GM12872 (cell line): ENCODE data around the gene SCNN1G.

ENCODE experiments used
- TF ChIP-seq, protein P1 (sequence below): IDR thresholded peaks from 3 replicates; pipeline ENCODE4 v1.5.1; 2011; ENCODE audit warnings: low read depth, mild to moderate bottlenecking, low read length, moderate library complexity; ENCODE audit not compliant: insufficient read depth

SCNN1G gene

GRCh38 chr16:23141500-23141899, 41.0 kb upstream of the SCNN1G start:
- TF ChIP-seq, protein P1, sequence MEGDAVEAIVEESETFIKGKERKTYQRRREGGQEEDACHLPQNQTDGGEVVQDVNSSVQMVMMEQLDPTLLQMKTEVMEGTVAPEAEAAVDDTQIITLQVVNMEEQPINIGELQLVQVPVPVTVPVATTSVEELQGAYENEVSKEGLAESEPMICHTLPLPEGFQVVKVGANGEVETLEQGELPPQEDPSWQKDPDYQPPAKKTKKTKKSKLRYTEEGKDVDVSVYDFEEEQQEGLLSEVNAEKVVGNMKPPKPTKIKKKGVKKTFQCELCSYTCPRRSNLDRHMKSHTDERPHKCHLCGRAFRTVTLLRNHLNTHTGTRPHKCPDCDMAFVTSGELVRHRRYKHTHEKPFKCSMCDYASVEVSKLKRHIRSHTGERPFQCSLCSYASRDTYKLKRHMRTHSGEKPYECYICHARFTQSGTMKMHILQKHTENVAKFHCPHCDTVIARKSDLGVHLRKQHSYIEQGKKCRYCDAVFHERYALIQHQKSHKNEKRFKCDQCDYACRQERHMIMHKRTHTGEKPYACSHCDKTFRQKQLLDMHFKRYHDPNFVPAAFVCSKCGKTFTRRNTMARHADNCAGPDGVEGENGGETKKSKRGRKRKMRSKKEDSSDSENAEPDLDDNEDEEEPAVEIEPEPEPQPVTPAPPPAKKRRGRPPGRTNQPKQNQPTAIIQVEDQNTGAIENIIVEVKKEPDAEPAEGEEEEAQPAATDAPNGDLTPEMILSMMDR = no peak

GRCh38 chr16:23141959-23142740, 40.4 kb upstream of the SCNN1G start:
- TF ChIP-seq, protein P1 = no peak

GRCh38 chr16:23143391-23143790, 39.2 kb upstream of the SCNN1G start:
- TF ChIP-seq, protein P1 = no peak

DNA sequence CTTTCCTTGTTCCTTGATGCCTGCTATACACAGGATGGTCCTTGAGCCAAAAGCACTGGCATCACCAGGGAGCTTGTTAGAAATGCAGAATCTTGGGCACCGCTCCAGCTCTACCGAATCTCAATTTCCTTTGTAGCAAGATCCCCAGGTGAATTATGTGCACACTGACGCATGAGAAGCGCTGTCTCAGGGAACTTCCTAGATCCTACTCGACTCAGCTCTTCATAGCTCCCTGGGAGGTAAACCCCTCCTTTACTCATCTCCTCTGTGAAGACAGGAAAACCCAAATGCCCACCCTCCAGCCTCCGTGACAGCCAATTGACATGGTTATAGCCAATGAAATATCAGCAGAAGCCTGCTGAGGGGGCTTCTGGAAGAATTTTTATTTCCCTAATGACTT, 37.4 kb upstream of the SCNN1G start:
- TF ChIP-seq, protein P1 = no peak

- TF ChIP-seq, protein P1 = no peak
Observed at GRCh38 chr16:23145608-23146007, 36.9 kb upstream of the SCNN1G start.

DNA sequence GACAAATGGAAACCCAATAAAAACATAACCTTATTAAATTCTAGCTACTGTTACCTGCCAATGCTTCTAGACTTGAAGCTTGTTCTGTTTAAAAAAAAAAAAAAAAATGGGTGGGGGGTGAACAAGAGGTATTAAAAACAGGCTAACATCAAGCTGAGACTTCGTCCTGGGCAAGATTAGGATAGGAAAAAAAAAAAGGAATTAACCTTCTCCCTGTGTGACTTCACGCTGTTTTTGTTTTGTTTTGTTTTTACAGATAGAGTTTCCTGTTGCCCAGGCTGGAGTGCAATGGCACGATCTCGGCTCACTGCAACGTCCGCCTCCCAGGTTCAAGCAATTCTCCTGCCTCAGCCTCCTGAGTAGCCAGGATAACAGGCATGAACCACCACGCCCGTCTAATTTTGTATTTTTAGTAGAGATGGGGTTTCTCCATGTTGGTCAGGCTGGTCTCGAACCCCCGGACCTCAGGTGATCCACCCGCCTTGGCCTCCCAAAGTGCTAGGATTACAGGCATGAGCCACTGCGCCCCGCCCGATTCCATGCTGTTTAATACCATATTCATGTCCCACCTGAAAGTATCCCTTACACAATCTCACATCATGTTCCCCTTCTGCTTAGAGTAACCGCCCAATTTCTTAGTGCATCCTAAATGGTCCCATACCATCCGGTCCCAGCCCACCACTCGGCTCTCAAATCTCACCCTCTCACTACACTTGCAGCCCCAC, 35.5 kb upstream of the SCNN1G start:
- TF ChIP-seq, protein P1 = no peak

- TF ChIP-seq, protein P1 = no peak
Observed at GRCh38 chr16:23147666-23148065, 34.9 kb upstream of the SCNN1G start.
